ENCODE measurements around the gene HPDL.

- no peak for TF ChIP-seq CTCF (IDR thresholded peaks at IDR 0.05; ENCODE audit: control extremely low read depth in 1 of 3, insufficient read depth in 1 of 3, low read depth in 1 of 3, low read length in 3 of 3)
- TF ChIP-seq POLR2AphosphoS5 (IDR thresholded peaks at IDR 0.05; ENCODE audit: low read depth, low read length), result peak; percentile 52; the same call in 1 of the 2 replicates
- no peak for TF ChIP-seq RBBP5 (IDR thresholded peaks at IDR 0.05; ENCODE audit: borderline replicate concordance, low read depth, low read length)
- no peak for TF ChIP-seq FOSL1 (IDR thresholded peaks at IDR 0.05; ENCODE audit: insufficient read depth, low read depth, low read length)
- no peak for TF ChIP-seq ATF2 (IDR thresholded peaks at IDR 0.05; ENCODE audit: low read length)
- TF ChIP-seq CHD1 (IDR thresholded peaks at IDR 0.05; ENCODE audit: low read depth, low read length), result no peak
- TF ChIP-seq BRCA1 (IDR thresholded peaks at IDR 0.05; ENCODE audit: low read depth, low read length), result no peak
- no peak for TF ChIP-seq EZH2 (IDR thresholded peaks at IDR 0.05; ENCODE audit: low read depth, low read length, severe bottlenecking)
- no peak for TF ChIP-seq SIN3A (conservative IDR thresholded peaks at IDR 0.05 in 1 of 2, IDR thresholded peaks at IDR 0.05 in 1 of 2; ENCODE audit: low read depth in 1 of 2, low read length in 2 of 2)
- TF ChIP-seq CBX8 (IDR thresholded peaks at IDR 0.05; ENCODE audit: borderline replicate concordance, low read depth, low read length), result no peak
- no peak for TF ChIP-seq CHD2 (IDR thresholded peaks at IDR 0.05; ENCODE audit: low read length)
- no peak for TF ChIP-seq GABPA (IDR thresholded peaks at IDR 0.05; ENCODE audit: borderline replicate concordance, insufficient read depth, low read length)
These were observed 17.8 kb downstream of the HPDL start for GRCh38 chr1:45344499-45344898.

Data from H1 (cell line).